ENCODE results near the gene GLIS1.

The GLIS1 gene

DNA sequence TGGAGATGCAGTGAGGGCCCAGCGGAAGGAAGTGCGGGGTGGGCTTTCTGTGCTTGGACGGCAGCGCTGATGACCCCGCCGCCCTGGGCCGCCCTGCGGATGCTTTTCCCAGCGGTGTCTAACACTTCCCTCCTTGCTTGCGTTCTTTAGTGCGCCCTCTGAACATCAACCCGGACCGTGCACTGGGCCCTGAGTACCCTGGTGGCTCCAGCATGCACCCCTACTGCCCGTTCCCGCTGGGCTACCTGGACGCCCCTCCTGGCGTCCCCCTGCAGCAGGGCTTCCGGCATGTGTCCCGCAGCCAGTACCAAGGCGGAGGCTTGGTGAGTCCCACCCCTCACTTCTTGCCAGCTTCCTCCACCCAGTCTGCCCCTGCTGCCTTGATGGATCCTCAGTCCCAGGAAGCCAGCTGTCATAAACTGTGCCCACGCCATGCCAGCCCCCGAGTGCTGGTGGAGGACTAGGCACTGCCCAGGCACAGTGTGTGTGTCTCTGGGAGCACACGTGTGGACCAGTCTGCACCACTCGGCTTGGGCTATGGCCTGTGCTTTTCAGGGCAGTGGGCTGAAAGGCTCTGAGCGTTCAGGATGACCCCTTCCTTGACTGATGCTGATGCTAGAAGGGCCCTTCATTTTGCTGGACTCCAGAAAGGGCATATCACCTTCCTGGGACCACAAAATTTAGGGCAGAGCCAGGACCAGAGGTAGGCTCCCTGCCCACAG lies 277.5 kb downstream of the GLIS1 start:
- DNase-seq (ENCODE audit: extremely low read depth, low read depth): no peak
- H3K4me3 ChIP-seq (replicated peaks; ENCODE audit: low read depth, low read length): no peak overlapping the region
- TF ChIP-seq, protein P1, sequence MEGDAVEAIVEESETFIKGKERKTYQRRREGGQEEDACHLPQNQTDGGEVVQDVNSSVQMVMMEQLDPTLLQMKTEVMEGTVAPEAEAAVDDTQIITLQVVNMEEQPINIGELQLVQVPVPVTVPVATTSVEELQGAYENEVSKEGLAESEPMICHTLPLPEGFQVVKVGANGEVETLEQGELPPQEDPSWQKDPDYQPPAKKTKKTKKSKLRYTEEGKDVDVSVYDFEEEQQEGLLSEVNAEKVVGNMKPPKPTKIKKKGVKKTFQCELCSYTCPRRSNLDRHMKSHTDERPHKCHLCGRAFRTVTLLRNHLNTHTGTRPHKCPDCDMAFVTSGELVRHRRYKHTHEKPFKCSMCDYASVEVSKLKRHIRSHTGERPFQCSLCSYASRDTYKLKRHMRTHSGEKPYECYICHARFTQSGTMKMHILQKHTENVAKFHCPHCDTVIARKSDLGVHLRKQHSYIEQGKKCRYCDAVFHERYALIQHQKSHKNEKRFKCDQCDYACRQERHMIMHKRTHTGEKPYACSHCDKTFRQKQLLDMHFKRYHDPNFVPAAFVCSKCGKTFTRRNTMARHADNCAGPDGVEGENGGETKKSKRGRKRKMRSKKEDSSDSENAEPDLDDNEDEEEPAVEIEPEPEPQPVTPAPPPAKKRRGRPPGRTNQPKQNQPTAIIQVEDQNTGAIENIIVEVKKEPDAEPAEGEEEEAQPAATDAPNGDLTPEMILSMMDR (IDR thresholded peaks at IDR 0.05; ENCODE audit: low read depth, low read length, missing control alignments): no peak

DNA sequence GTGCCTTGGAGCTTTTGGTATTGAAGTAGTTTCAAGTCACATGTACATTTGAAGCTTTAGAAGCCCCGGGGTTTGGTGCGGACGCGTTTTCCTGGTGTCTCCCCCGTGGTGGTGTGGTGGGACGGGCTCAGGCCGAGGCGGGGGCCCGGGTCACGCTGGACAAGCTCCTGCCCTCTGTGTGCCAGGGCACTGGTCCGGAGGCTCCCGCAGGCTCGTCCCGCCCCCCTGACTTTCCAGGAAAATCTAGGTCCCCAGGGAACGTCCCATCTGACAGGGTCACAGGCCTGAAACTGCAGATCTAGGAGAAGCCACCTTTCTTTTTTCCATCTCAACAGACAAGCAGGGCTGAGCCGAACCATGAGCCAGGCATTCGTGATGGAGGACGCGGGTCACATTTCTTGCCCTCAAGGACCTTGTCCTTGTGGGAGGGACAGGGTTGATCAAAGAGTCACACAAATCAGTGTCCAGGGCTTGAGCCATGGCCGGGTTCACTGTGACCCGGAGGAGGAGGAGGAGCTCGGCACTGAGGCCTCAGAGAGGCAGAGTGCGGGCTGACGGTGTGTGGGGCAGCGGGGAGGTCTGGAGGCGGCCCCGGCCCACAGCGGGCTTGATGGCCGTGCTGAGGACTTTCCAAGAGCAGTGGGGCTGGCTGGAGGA lies 278.2 kb downstream of the GLIS1 start:
- no peak overlapping the region for H3K4me3 ChIP-seq (replicated peaks; ENCODE audit: low read depth, low read length)
- DNase-seq (ENCODE audit: extremely low read depth, low read depth): no peak
- TF ChIP-seq, protein P1 (IDR thresholded peaks at IDR 0.05; ENCODE audit: low read depth, low read length, missing control alignments): no peak

DNA sequence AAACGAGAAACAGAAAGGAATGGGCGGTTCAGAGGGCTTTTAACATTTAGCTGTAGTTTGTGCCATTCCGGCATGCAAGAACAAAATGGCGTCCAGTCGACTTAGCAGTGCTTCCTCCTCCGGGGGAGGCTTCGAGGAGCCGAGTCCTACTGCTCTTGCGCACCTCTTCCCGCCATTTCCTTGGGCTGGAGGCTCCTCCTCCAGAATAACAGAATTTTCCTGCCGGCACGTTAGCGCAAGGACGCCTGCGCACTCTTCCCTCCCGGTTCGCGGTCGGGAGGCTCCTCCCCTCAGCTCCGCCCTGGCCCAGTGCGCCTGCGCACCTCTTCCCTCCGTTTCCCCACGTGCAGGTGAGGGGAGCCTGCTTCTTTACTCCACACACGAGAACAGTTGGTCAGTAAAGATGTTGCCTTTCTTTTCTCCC lies 278.7 kb downstream of the GLIS1 start:
- DNase-seq (ENCODE audit: extremely low read depth, low read depth): no peak
- TF ChIP-seq, protein P1 (IDR thresholded peaks at IDR 0.05; ENCODE audit: low read depth, low read length, missing control alignments): no peak
- no peak overlapping the region for H3K4me3 ChIP-seq (replicated peaks; ENCODE audit: low read depth, low read length)

DNA sequence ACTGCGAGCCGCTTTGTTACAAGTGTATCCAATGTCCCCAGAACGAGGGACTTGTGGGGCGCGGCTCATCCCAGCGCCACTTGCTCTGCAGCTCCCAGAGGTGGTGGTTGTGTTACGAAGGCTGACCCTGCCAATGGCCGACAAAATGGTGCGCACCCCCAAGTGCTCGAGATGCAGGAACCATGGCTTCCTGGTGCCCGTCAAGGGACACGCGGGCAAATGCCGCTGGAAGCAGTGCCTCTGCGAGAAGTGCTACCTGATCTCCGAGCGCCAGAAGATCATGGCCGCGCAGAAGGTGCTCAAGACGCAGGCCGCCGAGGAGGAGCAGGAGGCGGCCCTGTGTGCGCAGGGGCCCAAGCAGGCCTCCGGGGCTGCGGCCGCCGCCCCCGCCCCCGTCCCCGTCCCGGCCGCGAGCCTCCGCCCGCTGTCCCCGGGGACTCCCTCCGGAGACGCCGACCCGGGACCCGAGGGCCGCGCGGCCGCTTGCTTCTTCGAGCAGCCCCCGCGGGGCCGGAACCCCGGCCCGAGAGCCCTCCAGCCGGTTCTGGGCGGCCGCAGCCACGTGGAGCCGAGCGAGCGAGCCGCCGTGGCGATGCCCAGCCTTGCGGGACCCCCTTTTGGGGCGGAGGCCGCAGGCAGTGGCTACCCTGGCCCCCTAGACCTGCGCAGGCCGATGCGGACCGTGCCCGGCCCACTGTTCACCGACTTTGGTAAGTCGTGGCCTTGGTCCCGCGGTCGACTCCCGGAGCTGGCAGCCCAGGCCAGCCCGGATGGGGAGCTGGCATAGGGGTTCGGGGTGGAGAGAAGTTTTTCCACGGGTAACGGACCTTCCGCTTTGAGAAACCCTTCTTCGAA lies 279.4 kb downstream of the GLIS1 start, which contains the start of gene DMRTB1:
TSS of gene DMRTB1 (plus strand) at position 79 of the 855 bp plus-strand sequence. CDS start at position 134, 55 bp downstream.
- TF ChIP-seq, protein P1 (IDR thresholded peaks at IDR 0.05; ENCODE audit: low read depth, low read length, missing control alignments): no peak
- no peak within 1 kb of the TSS for H3K4me3 ChIP-seq (replicated peaks; ENCODE audit: low read depth, low read length)
- no peak for DNase-seq (ENCODE audit: extremely low read depth, low read depth)

DNA sequence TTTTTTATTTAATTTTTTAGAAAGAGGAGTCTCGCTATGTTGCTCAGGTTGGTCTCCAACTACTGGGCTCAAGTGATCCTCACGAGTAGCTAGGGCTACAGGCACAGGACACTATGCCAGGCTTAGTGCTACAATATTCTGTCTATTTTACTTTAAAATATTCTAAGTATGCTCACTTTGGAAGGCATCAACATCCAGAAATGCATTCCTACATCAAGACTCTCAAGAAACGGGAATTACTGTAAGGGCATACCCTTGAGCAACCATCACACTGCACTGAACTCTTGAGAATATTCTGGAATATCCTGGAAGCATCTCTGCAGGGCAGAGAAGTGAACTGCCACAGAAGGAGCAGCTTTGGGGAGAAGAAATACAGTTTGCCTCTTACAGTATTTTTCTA lies 280.3 kb downstream of the GLIS1 start:
- TF ChIP-seq, protein P1 (IDR thresholded peaks at IDR 0.05; ENCODE audit: low read depth, low read length, missing control alignments): no peak
- no peak overlapping the region for H3K4me3 ChIP-seq (replicated peaks; ENCODE audit: low read depth, low read length)
- DNase-seq (ENCODE audit: extremely low read depth, low read depth): no peak

All from HFF-Myc (cell line).